Spinal cord (tissue), 10 donors: ENCODE results near the gene SPRN. TPM values are rescaled to one million over a fixed set of nuclear protein-coding genes. Genes with fewer than 3 reads are reported as not detected.
"Not testable (repeated sequence)": the region's sequence is repeated elsewhere in the genome, so short reads cannot be mapped to it uniquely, and the experiment has no call there.

Experiments used
- DNase-seq, 6 donors: peaks; one replicate each; pipeline versions ENCODE4 v3.0.0 to v3.0.0-alpha.2; 2013 to 2015; ENCODE audit warnings: low spot score in 6 of 6, low read depth in 4 of 6
- H3K27ac ChIP-seq: one replicate; pipeline ENCODE4 v1.5.1; 2013; ENCODE audit warnings: low read depth, low read length, control low read depth
- H3K27me3 ChIP-seq: one replicate; pipeline ENCODE4 v1.6.1; 2013; ENCODE audit warnings: low read length; ENCODE audit not compliant: control insufficient read depth, insufficient read depth
- H3K36me3 ChIP-seq: one replicate; pipeline ENCODE4 v1.6.1; 2013; ENCODE audit warnings: low read length; ENCODE audit not compliant: control insufficient read depth, insufficient read depth
- H3K4me1 ChIP-seq: one replicate; pipeline ENCODE4 v1.6.1; 2013; ENCODE audit warnings: low read length; ENCODE audit not compliant: control insufficient read depth, insufficient read depth
- H3K4me3 ChIP-seq: one replicate; pipeline ENCODE4 v1.5.1; 2013; ENCODE audit warnings: low read depth, low read length, control low read depth
- H3K9me3 ChIP-seq: one replicate; pipeline ENCODE4 v1.6.1; 2013; ENCODE audit warnings: low read length; ENCODE audit not compliant: control insufficient read depth, insufficient read depth
- whole genome bisulfite sequencing: methylation state at CpG from one replicate; pipeline ENCODE4 v1.1.5; 2013; ENCODE audit warnings: missing lambda C conversion rate; ENCODE audit not compliant: insufficient coverage; 5-methylcytosine and 5-hydroxymethylcytosine counted together
- polyA plus RNA-seq, 2 donors: library from polyadenylated mRNA; unstranded; fragments of 120-200 nt; gene quantifications; one replicate each; pipeline ENCODE4 v1.2.1, GENCODE V29; 2013; ENCODE audit not compliant: insufficient read length in 2 of 2
- total RNA-seq, 2 donors: library from RNA; depleted of rRNA in 1 of 2; stranded (reverse); fragments of 120-200 nt in 1 of 2; fragments of >200 nt in 1 of 2; gene quantifications; one replicate each; pipeline versions ENCODE4 v1.2.3 to v1.2.4, GENCODE V29; 2013 to 2014
- donor health status: healthy.

Gene SPRN
- total and polyA plus RNA-seq, 4 donors, result 4.8 to 42.5 (median 22.5) TPM

DNA sequence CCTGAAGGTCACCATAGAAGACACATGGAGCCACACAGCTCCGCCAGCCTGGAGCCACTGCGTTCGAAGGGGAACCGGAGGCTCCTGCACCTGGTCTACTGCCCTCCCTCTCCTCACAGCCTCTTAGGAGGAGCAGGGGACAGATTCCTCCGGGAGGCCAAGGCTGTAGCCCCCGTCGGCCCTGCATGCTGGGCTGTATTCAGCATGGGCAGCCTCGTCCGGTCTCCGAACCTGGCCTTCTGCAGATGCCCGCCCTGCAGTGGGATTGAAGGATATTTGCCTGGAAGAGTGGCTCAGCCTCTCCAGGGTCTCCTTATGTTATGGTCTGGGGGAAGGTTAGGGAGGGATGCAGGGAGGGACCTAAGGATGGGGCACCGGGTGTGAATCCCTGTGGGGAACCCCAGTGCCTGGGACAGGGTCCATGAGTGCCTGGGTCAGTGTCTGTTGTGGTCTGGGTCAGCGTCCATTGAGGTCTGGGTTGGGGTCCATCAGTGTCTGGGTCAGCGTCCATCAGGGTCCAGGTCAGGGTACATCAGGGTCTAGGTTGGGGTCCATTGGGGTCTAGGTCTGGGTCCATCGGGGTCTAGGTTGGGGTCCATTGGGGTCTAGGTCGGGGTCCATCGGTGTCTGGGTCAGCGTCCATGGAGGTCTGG lies 16.3 kb upstream of the SPRN start:
- Histone ChIP-seq H3K36me3 (no peaks in the 10 kb centered on the region), H3K27ac (no peak overlapping the region), H3K9me3 (no peaks in the 10 kb centered on the region), H3K4me3 (no peak overlapping the region), H3K27me3 (no peaks in the 10 kb centered on the region), H3K4me1 (no peaks in the 10 kb centered on the region)
- 92% methylated on average over 18 of the region's 18 CpGs for WGBS
- DNase-seq, result no peak

DNA sequence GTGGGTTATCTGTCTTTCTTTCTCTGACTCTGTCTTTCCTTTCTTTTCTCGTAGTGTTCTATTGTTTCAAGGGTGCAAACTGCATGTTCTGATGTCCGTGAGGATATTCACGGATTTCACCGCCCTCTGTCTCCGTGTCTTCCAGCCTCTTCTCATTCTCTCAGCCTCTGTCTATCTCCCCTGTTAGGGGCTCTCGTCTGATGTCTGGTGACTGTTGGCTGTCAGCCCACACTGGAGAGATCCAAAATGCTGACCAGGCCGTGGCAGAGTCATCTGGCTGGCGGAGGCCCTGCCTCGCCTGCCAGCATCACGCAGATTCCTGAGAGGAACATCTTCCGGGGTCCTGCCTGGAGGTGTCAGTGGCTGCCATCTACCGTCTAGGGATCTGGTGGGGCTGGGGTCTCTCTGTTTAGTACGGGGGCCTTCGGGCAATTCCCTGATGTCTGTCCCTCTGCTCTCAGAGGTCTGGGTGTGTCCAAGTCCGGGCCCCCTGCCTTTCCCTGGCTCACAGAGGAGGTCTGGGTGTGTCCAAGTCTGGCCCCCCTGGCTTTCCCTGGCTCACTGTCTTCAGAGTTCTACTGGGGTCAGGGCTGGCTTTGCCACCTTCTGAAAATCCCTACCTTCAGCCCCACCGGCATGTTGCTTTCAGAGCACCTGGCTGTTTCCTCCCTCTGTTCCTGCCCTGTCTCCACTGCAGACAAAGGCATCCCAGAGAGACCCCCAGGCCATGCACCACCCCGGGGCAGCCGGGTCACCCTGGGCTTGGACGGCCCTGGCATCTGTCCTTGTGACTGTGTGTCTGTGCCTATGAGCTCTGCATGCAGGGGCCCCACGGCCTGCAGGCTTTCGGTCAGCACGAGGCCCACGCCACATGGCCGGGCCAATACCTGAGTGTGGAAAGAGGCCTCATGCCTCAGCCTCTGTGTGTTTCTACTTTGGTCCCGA lies 15.4 kb upstream of the SPRN start:
- no peak overlapping the region for H3K4me3 ChIP-seq
- no peaks in the 10 kb centered on the region for H3K9me3 ChIP-seq
- DNase-seq, result no peak
- no peaks in the 10 kb centered on the region for H3K4me1 ChIP-seq
- H3K27me3 ChIP-seq, result no peaks in the 10 kb centered on the region
- WGBS, result 82% methylated on average over 24 of the region's 25 CpGs
- no peaks in the 10 kb centered on the region for H3K36me3 ChIP-seq
- H3K27ac ChIP-seq, result no peak overlapping the region

GRCh38 chr10:133438711-133439273 lies 14.4 kb upstream of the SPRN start:
- H3K36me3 ChIP-seq, result no peaks in the 10 kb centered on the region
- no peaks in the 10 kb centered on the region for H3K27me3 ChIP-seq
- no peaks in the 10 kb centered on the region for H3K9me3 ChIP-seq
- 84% methylated on average over 10 of the region's 11 CpGs for WGBS
- no peak overlapping the region for H3K4me3 ChIP-seq
- no peaks in the 10 kb centered on the region for H3K4me1 ChIP-seq
- no peak overlapping the region for H3K27ac ChIP-seq
- DNase-seq, result no peak

DNA sequence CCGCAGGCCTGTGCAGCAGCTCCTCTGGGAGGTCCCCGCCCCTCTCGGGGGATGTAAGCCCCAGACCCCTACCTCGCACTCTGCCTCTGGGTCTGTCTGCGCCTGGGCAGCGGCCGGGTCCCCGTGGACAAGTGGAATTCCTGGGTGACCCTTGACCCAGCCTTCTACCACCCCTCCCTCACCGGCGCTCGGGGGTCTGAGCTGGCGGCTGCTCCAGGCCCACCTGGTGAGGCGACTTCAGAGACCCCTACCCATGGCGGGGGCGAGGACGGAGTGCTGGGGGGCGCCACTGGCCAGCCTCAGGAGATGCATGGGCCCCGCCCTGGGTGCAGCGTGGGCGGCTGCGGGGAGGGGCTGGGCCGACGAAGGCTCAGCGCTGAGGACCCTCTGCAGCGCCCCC lies 8.4 kb upstream of the SPRN start:
- DNase-seq, H3K36me3 ChIP-seq, H3K4me1 ChIP-seq, H3K4me3 ChIP-seq, H3K27me3 ChIP-seq, H3K27ac ChIP-seq, H3K9me3 ChIP-seq: not testable (repeated sequence)
- WGBS, result no CpG with 5 or more reads among the region's 25 CpGs

DNA sequence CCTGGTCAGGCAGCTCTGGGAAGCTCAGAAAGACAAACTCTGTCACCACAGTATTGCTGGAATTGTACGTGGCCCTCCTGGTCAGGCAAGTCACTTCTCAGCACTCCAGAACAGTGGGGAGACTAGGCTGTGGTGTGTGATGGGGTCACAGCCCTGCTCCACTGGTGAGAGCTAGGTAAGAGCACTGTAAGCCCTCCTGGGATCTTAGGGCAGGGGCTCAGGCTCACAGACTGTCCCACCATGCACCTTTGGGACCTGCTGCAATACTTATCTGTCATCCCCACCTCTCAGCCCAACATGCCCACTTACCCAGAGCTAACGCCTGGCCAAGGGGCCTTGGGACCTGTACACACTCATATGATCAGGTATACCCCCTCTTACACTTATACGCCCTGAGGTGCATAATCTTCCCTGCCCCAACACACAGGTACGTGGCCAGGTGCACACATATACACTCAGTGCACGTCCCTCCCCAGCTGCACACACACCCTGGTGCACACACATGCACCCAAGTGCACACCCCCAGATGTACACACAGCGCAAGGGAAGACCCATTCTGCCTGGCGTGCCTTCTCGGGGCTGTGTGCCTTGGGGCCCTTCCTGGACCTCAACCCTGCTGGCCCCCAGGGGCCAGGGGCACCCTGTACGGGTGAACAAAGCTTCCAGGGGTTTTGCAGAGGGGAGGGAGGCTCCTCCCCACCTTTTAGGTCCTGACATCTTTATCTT lies 7.6 kb upstream of the SPRN start:
- H3K9me3 ChIP-seq, H3K4me3 ChIP-seq, H3K27me3 ChIP-seq, H3K4me1 ChIP-seq, H3K27ac ChIP-seq, H3K36me3 ChIP-seq, DNase-seq: not testable (repeated sequence)
- WGBS, result no CpG with 5 or more reads among the region's 9 CpGs

GRCh38 chr10:133429571-133429970 lies 5.1 kb upstream of the SPRN start:
- not testable (repeated sequence) for H3K27me3 ChIP-seq, H3K4me3 ChIP-seq, H3K9me3 ChIP-seq, H3K36me3 ChIP-seq, H3K27ac ChIP-seq, H3K4me1 ChIP-seq, DNase-seq
- WGBS, result no CpG with 5 or more reads among the region's 4 CpGs

DNA sequence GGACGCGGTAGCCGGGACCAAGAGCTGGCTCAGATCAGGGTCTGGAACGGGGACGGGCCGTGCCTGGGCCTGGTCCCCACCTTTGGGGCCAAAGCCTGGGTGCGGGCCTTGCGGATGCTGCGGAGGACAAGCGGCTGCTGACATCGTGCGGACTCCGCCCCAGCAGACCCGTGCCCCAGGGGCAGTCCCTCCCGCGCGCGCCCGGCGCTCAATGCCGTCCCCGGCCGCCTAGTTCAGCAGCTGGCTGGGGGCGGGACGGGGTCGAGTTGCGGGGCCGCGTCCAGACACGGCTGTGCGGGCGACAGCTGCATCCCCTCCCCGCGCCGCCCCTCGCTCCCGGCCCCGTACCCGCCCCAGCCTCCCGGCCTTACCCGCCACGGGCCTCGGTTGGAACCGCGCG lies 323 bp downstream of the SPRN start:
- H3K4me3 ChIP-seq, H3K9me3 ChIP-seq, H3K4me1 ChIP-seq, H3K27ac ChIP-seq, H3K27me3 ChIP-seq: not testable (repeated sequence)
- DNase-seq, result peak in 2 of 6 donors; percentile 8 to 35
- H3K36me3 ChIP-seq, result peaks cover 39% of the 10 kb centered on the region
- WGBS, result no CpG with 5 or more reads among the region's 46 CpGs

DNA sequence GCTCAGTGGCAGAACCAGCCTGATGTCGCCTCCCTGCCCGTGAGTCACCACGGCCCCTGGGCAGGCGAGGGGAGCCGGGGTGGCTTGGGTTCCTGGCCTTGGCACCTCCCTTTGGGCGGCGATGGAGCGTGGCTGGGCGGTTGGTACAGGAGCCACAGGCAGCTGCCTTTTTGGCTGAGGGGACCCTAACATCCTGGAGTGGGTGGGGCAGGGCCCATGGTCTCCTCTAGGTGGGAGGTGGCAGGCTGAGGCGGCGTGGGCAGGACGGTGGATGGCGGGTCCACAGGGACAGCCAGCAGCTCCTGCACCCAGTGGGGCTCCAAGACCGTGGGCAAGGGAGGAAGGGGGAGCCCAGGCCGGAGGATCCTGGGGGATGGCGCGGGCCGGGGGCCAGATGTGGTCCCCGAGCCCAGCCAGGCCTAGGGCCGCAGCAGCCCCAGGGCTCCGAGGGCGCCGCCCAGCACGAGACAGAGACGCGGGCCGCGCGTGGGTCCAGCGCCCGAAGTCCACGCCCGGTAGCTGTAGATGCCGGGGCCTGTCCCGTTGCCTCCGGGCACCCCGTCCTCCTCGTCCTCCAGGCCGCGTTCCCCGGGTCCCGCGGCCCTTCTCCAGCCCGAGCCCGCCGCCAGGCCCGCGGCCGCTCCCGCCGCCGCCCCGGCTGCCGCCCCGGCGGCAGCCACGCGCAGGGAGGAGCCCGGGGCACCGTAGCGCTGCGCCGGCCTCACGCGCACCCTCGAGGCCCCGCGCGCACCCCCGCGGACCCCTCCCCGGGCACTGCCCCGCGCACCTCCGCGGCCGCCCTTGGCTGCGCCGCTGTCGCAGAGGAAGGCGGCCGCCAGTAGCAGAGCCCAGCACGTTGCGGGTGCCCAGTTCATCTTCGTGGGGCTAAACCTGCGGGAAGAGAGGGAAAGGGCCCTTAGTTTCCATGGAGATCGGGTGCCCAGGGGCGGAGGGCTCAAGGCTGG lies 1.3 kb downstream of the SPRN start:
- Histone ChIP-seq H3K36me3 (peaks cover 49% of the 10 kb centered on the region), H3K4me3 (no peak overlapping the region), H3K27ac (no peak overlapping the region), H3K27me3 (peaks cover 4% of the 10 kb centered on the region), H3K9me3 (no peaks in the 10 kb centered on the region), H3K4me1 (peaks cover 3% of the 10 kb centered on the region)
- DNase-seq, result peak in 3 of 6 donors; percentile 6 to 51 (median 34)
- WGBS, result 15% methylated on average over 88 of the region's 88 CpGs
